ENCODE data around the gene MAP3K5. TPM values are rescaled to one million over a fixed set of nuclear protein-coding genes. Genes with fewer than 3 reads are reported as not detected.
A peak's percentile ranks its signal among the peaks of the same experiment; 100 is the strongest.
"Not testable (repeated sequence)": the region's sequence is repeated elsewhere in the genome, so short reads cannot be mapped to it uniquely, and the experiment has no call there.

Gene MAP3K5
- polyA plus RNA-seq, 1 donor: 7.4 TPM

DNA sequence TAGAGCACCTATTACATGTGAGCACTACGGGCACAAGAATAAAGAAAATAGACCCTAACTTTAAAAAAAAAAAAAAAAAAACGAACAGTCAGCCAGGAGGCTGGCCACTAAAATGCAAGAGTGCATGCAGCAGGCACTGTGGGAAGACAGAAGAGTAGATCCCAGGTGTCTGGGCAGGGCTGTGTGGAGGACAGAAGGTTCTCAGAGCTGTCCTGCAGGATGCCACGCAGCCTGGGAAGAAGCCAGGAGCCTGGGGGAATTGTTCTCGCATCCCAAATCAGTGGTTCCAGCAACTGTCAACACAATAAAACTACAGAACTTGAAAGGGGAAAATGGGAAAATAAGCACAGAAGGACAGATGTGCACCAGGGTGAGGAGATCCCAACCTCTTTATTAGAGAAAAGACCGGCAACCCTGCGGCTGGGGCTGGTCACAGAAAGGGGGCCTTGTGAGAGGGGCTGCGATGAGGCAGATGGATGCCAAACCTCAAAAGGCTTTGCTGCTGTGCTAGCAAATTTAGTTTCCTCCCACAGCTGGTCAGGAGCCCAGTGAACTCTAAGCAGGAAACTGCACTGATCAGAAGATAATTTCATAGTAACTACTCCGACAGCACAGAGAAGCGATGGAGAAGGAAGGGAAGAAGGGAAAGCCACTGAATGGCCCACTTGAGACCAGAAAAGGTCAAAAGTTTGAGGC is 30.9 kb downstream of the MAP3K5 start:
- DNase-seq: peak in 1 of 2 donors; percentile 16
- 90% methylated on average over 4 of the region's 9 CpGs for WGBS (ENCODE audit: insufficient coverage, low lambda C conversion rate)
- Histone ChIP-seq H3K4me1 (ENCODE audit: control insufficient read depth, insufficient read depth, low read length) (peaks cover 5% of the 10 kb centered on the region), H3K4me3 (ENCODE audit: low read length) (no peak overlapping the region), H3K27ac (ENCODE audit: low read length) (no peak overlapping the region), H3K27me3 (ENCODE audit: control insufficient read depth, insufficient read depth, low read length) (no peaks in the 10 kb centered on the region), H3K36me3 (ENCODE audit: control insufficient read depth, insufficient read depth, low read length) (no peaks in the 10 kb centered on the region), H3K9me3 (ENCODE audit: control insufficient read depth, low read depth, low read length) (no peaks in the 10 kb centered on the region)

GRCh38 chr6:136760781-136761180 is 31.5 kb downstream of the MAP3K5 start:
- H3K9me3 ChIP-seq (ENCODE audit: control insufficient read depth, low read depth, low read length); H3K36me3 ChIP-seq (ENCODE audit: control insufficient read depth, insufficient read depth, low read length); H3K27me3 ChIP-seq (ENCODE audit: control insufficient read depth, insufficient read depth, low read length); H3K4me3 ChIP-seq (ENCODE audit: low read length); H3K4me1 ChIP-seq (ENCODE audit: control insufficient read depth, insufficient read depth, low read length); DNase-seq; H3K27ac ChIP-seq (ENCODE audit: low read length): not testable (repeated sequence)
- no CpG with 5 or more reads among the region's 5 CpGs for WGBS (ENCODE audit: insufficient coverage, low lambda C conversion rate)

GRCh38 chr6:136757150-136757549 is 35.1 kb downstream of the MAP3K5 start:
- Histone ChIP-seq H3K4me1 (ENCODE audit: control insufficient read depth, insufficient read depth, low read length) (peaks cover 2% of the 10 kb centered on the region), H3K4me3 (ENCODE audit: low read length) (no peak overlapping the region), H3K27ac (ENCODE audit: low read length) (no peak overlapping the region), H3K27me3 (ENCODE audit: control insufficient read depth, insufficient read depth, low read length) (no peaks in the 10 kb centered on the region), H3K9me3 (ENCODE audit: control insufficient read depth, low read depth, low read length) (no peaks in the 10 kb centered on the region), H3K36me3 (ENCODE audit: control insufficient read depth, insufficient read depth, low read length) (no peaks in the 10 kb centered on the region)
- DNase-seq: no peak
- no CpG with 5 or more reads among the region's 2 CpGs for WGBS (ENCODE audit: insufficient coverage, low lambda C conversion rate)

DNA sequence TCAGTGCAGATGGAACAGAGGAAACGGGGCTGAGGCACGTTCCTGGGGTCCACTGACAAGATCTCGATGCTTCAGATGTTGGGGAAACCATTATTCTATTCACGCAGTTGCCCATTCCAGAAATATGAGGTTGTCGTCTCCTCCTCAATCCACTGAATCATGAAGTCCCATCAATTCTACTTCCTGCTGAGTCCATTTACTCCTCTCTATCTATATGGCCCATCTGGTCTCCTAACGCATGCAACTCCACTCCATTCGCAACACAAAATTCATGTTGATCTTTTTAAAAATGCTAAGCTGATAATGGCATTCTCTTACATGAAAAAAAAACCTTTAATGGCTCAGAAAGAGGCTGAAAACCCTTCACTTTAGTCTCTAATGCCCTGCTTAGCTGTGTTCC is 37.5 kb downstream of the MAP3K5 start:
- Histone ChIP-seq H3K4me3 (ENCODE audit: low read length) (no peak overlapping the region), H3K27me3 (ENCODE audit: control insufficient read depth, insufficient read depth, low read length) (no peaks in the 10 kb centered on the region), H3K36me3 (ENCODE audit: control insufficient read depth, insufficient read depth, low read length) (no peaks in the 10 kb centered on the region), H3K9me3 (ENCODE audit: control insufficient read depth, low read depth, low read length) (no peaks in the 10 kb centered on the region), H3K27ac (ENCODE audit: low read length) (no peak overlapping the region), H3K4me1 (ENCODE audit: control insufficient read depth, insufficient read depth, low read length) (no peaks in the 10 kb centered on the region)
- WGBS (ENCODE audit: insufficient coverage, low lambda C conversion rate): 100% methylated on average over 4 of the region's 7 CpGs
- DNase-seq: no peak

- Histone ChIP-seq H3K4me1 (ENCODE audit: control insufficient read depth, insufficient read depth, low read length) (no peaks in the 10 kb centered on the region), H3K4me3 (ENCODE audit: low read length) (no peak overlapping the region), H3K9me3 (ENCODE audit: control insufficient read depth, low read depth, low read length) (no peaks in the 10 kb centered on the region), H3K27ac (ENCODE audit: low read length) (no peak overlapping the region), H3K27me3 (ENCODE audit: control insufficient read depth, insufficient read depth, low read length) (no peaks in the 10 kb centered on the region), H3K36me3 (ENCODE audit: control insufficient read depth, insufficient read depth, low read length) (no peaks in the 10 kb centered on the region)
- WGBS (ENCODE audit: insufficient coverage, low lambda C conversion rate): no CpG with 5 or more reads among the region's 7 CpGs
- no peak for DNase-seq
Observed at GRCh38 chr6:136753624-136754023, 38.7 kb downstream of the MAP3K5 start.

DNA sequence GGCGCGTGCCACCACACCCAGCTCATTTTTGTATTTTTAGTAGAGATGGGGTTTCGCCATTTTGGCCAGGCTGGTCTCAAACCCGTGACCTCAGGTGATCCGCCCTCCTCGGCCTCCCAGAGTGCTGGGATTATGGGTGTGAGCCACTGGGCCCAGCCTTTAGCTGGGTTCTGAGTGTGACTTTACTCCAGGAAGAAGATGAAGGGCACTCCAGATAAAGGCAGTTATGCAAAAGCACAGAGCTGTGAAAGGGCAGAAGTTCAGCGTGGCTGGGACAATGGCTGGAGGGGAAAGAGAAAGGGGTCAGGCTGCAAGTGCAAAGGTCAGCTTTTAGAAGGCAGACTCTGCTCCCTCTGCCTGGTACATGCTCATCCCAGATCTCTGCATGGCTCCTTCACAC is 39.7 kb downstream of the MAP3K5 start:
- H3K4me3 ChIP-seq (ENCODE audit: low read length): no peak overlapping the region
- H3K36me3 ChIP-seq (ENCODE audit: control insufficient read depth, insufficient read depth, low read length): no peaks in the 10 kb centered on the region
- H3K27ac ChIP-seq (ENCODE audit: low read length): no peak overlapping the region
- H3K27me3 ChIP-seq (ENCODE audit: control insufficient read depth, insufficient read depth, low read length): no peaks in the 10 kb centered on the region
- H3K4me1 ChIP-seq (ENCODE audit: control insufficient read depth, insufficient read depth, low read length): no peaks in the 10 kb centered on the region
- peak in 1 of 2 donors; percentile 50 for DNase-seq
- no CpG with 5 or more reads among the region's 7 CpGs for WGBS (ENCODE audit: insufficient coverage, low lambda C conversion rate)
- no peaks in the 10 kb centered on the region for H3K9me3 ChIP-seq (ENCODE audit: control insufficient read depth, low read depth, low read length)

- Histone ChIP-seq H3K27ac (ENCODE audit: low read length) (no peak overlapping the region), H3K9me3 (ENCODE audit: control insufficient read depth, low read depth, low read length) (no peaks in the 10 kb centered on the region), H3K4me3 (ENCODE audit: low read length) (no peak overlapping the region), H3K36me3 (ENCODE audit: control insufficient read depth, insufficient read depth, low read length) (no peaks in the 10 kb centered on the region), H3K4me1 (ENCODE audit: control insufficient read depth, insufficient read depth, low read length) (no peaks in the 10 kb centered on the region), H3K27me3 (ENCODE audit: control insufficient read depth, insufficient read depth, low read length) (no peaks in the 10 kb centered on the region)
- WGBS (ENCODE audit: insufficient coverage, low lambda C conversion rate): no CpG with 5 or more reads among the region's 2 CpGs
- no peak for DNase-seq
Observed at GRCh38 chr6:136751991-136752390, 40.3 kb downstream of the MAP3K5 start.

DNA sequence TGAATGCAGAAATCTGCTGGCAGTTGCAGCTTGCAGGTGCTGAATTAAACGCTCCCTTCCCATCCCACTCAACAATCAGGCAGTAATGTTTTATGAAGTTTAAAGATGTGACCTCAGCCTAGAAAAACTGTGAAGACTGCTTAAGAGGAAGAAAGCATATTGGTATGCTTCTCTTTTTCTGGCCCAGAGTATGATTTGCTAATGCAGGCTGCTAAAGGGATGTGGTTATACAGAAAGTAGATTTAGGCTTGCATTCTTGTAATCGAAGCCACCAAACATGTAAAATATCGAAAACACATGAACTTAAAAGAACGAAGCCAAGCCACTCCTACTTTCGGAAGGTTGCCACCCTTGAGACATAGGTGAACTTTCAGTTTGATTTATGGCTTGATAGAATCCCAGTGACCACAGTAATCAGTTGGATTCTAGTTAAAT is 40.7 kb downstream of the MAP3K5 start:
- no peaks in the 10 kb centered on the region for H3K36me3 ChIP-seq (ENCODE audit: control insufficient read depth, insufficient read depth, low read length)
- no CpG with 5 or more reads among the region's 5 CpGs for WGBS (ENCODE audit: insufficient coverage, low lambda C conversion rate)
- H3K27me3 ChIP-seq (ENCODE audit: control insufficient read depth, insufficient read depth, low read length): no peaks in the 10 kb centered on the region
- no peak overlapping the region for H3K27ac ChIP-seq (ENCODE audit: low read length)
- no peaks in the 10 kb centered on the region for H3K4me1 ChIP-seq (ENCODE audit: control insufficient read depth, insufficient read depth, low read length)
- H3K9me3 ChIP-seq (ENCODE audit: control insufficient read depth, low read depth, low read length): no peaks in the 10 kb centered on the region
- no peak overlapping the region for H3K4me3 ChIP-seq (ENCODE audit: low read length)
- no peak for DNase-seq

GRCh38 chr6:136750696-136751521 is 41.4 kb downstream of the MAP3K5 start:
- no peak overlapping the region for H3K27ac ChIP-seq (ENCODE audit: low read length)
- H3K4me3 ChIP-seq (ENCODE audit: low read length): no peak overlapping the region
- no peaks in the 10 kb centered on the region for H3K27me3 ChIP-seq (ENCODE audit: control insufficient read depth, insufficient read depth, low read length)
- H3K36me3 ChIP-seq (ENCODE audit: control insufficient read depth, insufficient read depth, low read length): no peaks in the 10 kb centered on the region
- WGBS (ENCODE audit: insufficient coverage, low lambda C conversion rate): 85% methylated on average over 2 of the region's 4 CpGs
- no peak for DNase-seq
- H3K4me1 ChIP-seq (ENCODE audit: control insufficient read depth, insufficient read depth, low read length): no peaks in the 10 kb centered on the region
- no peaks in the 10 kb centered on the region for H3K9me3 ChIP-seq (ENCODE audit: control insufficient read depth, low read depth, low read length)

DNA sequence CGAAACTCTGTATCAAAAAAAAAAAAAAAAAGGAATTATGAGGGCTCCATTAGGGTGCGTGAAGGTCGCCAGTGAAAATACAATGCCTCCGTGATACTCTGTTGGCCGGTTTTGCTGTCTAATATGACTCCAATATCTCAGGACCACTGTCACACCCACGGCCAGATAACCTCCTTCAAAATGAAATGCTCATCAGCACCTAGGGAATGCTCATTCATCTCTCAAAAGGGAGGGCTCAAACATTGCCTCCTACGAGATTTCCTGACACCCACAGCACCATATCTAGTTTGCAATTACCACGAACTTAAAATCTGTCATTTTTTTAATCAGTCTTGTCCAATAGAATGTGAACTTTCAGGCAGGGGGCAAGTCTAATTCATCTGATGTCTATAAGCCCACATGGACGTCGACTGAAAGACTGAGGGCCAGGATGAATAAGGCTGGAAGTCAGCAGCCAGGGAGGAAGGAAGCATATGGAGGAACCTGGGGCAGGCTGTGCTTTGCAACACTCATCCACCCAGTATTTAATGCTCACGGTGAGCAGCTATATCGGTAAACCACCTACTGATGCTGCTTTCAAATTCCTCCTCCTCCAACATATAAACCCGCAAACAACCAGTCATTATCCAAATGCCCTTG is 42.8 kb downstream of the MAP3K5 start:
- no peaks in the 10 kb centered on the region for H3K9me3 ChIP-seq (ENCODE audit: control insufficient read depth, low read depth, low read length)
- DNase-seq: no peak

More for the DNA sequence above, 42.8 kb downstream of the MAP3K5 start:
- Histone ChIP-seq H3K27me3 (ENCODE audit: control insufficient read depth, insufficient read depth, low read length) (no peaks in the 10 kb centered on the region), H3K4me3 (ENCODE audit: low read length) (no peak overlapping the region), H3K27ac (ENCODE audit: low read length) (no peak overlapping the region), H3K4me1 (ENCODE audit: control insufficient read depth, insufficient read depth, low read length) (no peaks in the 10 kb centered on the region), H3K36me3 (ENCODE audit: control insufficient read depth, insufficient read depth, low read length) (no peaks in the 10 kb centered on the region)
- no CpG with 5 or more reads among the region's 13 CpGs for WGBS (ENCODE audit: insufficient coverage, low lambda C conversion rate)
